Measurements from ENCODE around the gene FOXJ1.

- TF ChIP-seq CTCF (IDR thresholded peaks at IDR 0.05) (no peak), POLR2A (IDR thresholded peaks at IDR 0.05) (no peak)
Observed at GRCh38 chr17:76164331-76164730, 23.3 kb upstream of the FOXJ1 start.

All from thyroid gland (tissue), 4 donors.